ACC112 (cell line): ENCODE data around the gene NEURL1.

ENCODE experiments used
- H2AFZ ChIP-seq: fragments of 200-600 bp; sonication (generic); one replicate; pipeline ENCODE4 v1.6.0; 2017; ENCODE audit warnings: antibody characterized with exemption, low read length; ENCODE audit not compliant: unreplicated experiment
- H3K27ac ChIP-seq: fragments of 200-600 bp; sonication (generic); 2 replicates; pipeline ENCODE4 v1.5.1; 2014; ENCODE audit warnings: low read depth, mild to moderate bottlenecking, antibody characterized with exemption, low read length, moderate library complexity
- H3K27me3 ChIP-seq: fragments of 200-600 bp; sonication (generic); 2 replicates; pipeline ENCODE4 v1.6.1; 2014; ENCODE audit warnings: mild to moderate bottlenecking, antibody characterized with exemption, low read length, moderate library complexity, mixed read lengths; ENCODE audit not compliant: insufficient read depth
- H3K36me3 ChIP-seq: fragments of 200-600 bp; sonication (generic); 2 replicates; pipeline ENCODE4 v1.6.1; 2016; ENCODE audit warnings: mild to moderate bottlenecking, antibody characterized with exemption, low read length, moderate library complexity, mixed read lengths; ENCODE audit not compliant: insufficient read depth
- H3K4me1 ChIP-seq: fragments of 200-600 bp; sonication (generic); one replicate; pipeline ENCODE4 v1.6.1; 2016; ENCODE audit warnings: low read length, mixed read lengths; ENCODE audit not compliant: insufficient read depth, unreplicated experiment, control insufficient read depth
- H3K4me3 ChIP-seq: fragments of 200-600 bp; sonication (generic); 2 replicates; pipeline ENCODE4 v1.5.1; 2014; ENCODE audit warnings: mild to moderate bottlenecking, low read depth, low read length
- H3K79me2 ChIP-seq: fragments of 200-600 bp; sonication (generic); one replicate; pipeline ENCODE4 v1.6.0; 2016; ENCODE audit warnings: low read length; ENCODE audit not compliant: control insufficient read depth, unreplicated experiment, insufficient read depth

Gene NEURL1

GRCh38 chr10:103507235-103508191 lies 14.0 kb downstream of the NEURL1 start:
- peaks cover 22% of the 10 kb centered on the region for H3K27me3 ChIP-seq
- no peak overlapping the region for H3K27ac ChIP-seq
- H3K4me3 ChIP-seq, result no peak overlapping the region
- H3K36me3 ChIP-seq, result no peaks in the 10 kb centered on the region
- peaks cover 7% of the 10 kb centered on the region for H3K4me1 ChIP-seq
- no peak overlapping the region for H2AFZ ChIP-seq
- H3K79me2 ChIP-seq, result no peaks in the 10 kb centered on the region

DNA sequence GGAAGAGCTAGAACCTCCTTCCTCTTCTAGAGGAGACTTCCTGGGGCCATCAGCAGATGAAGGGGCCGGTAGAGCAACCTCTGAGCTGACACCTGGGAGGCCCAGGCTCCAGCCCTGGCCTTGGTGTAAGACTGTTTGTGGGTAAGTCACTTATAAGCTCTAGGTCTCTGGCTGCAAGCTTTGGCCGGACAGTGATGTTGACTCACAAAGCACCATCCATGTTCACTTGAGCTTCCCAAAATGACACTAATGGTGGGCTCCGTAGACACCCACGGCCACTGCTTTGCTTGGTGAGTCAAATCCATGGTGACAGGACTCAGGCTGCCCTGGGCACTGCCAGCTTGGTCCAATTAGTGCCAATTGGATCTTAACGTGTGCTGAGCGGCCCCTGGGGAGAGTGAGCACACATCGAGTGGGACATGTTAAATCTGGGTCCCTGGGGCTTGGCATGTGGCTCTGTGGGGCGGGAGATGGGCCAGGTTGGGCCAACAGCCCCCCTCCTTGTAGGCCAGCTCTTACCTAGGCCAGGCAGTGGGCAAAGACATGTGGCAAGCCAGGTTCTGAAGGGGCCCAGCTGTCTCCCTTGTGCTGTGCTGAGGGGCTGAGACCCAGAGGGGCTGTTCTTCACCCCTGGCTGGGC lies 16.7 kb downstream of the NEURL1 start:
- peaks cover 22% of the 10 kb centered on the region for H3K27me3 ChIP-seq
- no peak overlapping the region for H2AFZ ChIP-seq
- H3K36me3 ChIP-seq, result no peaks in the 10 kb centered on the region
- no peaks in the 10 kb centered on the region for H3K4me1 ChIP-seq
- no peak overlapping the region for H3K27ac ChIP-seq
- H3K79me2 ChIP-seq, result no peaks in the 10 kb centered on the region
- no peak overlapping the region for H3K4me3 ChIP-seq

DNA sequence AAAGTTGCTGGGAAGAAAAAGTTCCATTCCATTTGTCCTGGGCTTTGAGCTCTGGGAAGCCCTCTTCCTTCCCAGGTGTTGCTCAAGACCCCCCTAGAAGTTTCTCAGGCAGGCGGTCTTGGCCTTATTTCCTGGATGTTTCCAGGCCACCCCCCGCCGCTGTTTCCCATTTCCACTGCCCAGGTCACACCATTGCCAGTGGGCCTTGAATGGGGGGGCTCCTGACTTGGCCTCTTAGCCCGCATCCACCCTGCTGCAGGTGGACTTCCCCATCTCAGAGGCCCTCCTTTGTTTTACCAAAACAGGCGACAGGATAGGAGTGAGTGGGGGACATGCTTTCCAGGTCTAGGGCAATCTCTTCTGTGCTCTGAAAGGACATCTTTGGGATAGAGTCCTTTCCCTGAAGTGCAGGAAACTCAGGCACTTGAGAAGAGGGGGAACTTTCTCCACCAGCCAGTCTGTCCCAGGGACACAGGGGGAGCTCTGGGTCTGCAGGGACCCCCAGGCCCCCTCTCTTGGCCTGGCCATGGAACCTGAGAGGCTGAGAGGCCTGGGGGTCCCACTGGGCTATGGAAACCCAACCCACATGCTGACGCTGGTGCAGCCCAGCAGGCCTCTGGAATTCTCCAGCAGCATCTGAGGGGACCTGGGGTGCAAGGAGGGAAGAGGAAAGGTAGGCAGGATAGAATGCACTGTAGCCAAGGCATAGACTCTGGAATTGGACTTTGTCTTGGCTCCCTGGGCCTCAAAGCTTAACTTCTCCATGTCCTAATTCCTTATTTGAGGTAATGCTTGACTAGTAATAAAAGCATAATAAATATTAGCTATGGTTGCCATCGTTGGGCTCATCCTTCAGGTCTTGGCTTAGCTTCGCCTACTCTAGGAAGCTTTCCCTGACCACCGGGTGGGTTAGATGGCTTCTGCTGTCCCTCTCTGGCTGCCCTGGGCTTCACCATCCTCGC lies 17.6 kb downstream of the NEURL1 start:
- H3K4me3 ChIP-seq, result no peak overlapping the region
- H3K4me1 ChIP-seq, result no peaks in the 10 kb centered on the region
- H3K36me3 ChIP-seq, result no peaks in the 10 kb centered on the region
- H2AFZ ChIP-seq, result no peak overlapping the region
- no peak overlapping the region for H3K27ac ChIP-seq
- H3K79me2 ChIP-seq, result no peaks in the 10 kb centered on the region
- H3K27me3 ChIP-seq, result peaks cover 22% of the 10 kb centered on the region

DNA sequence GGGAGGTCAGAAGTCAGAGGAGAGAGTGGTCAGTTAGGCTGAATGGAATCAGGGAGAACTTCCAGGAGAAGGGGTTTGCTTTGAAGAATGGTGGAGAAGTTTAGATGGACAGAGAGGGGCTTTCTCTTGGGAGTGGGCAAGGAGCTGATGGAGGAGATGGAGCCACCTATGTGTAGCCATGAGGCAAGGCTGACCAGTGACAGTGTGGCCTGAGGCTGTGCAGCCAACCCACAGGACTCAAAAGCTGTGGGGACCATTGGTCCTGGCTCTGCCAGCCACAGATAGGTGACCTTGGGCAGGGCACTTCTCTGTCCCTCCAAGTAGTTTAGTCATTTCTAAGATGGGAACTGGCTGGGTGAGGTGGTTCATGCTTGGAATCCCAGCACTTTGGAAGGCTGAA lies 18.7 kb downstream of the NEURL1 start:
- Histone ChIP-seq H3K27ac (no peak overlapping the region), H3K36me3 (no peaks in the 10 kb centered on the region), H3K79me2 (no peaks in the 10 kb centered on the region), H3K27me3 (peaks cover 16% of the 10 kb centered on the region), H3K4me1 (no peaks in the 10 kb centered on the region), H2AFZ (no peak overlapping the region), H3K4me3 (no peak overlapping the region)

DNA sequence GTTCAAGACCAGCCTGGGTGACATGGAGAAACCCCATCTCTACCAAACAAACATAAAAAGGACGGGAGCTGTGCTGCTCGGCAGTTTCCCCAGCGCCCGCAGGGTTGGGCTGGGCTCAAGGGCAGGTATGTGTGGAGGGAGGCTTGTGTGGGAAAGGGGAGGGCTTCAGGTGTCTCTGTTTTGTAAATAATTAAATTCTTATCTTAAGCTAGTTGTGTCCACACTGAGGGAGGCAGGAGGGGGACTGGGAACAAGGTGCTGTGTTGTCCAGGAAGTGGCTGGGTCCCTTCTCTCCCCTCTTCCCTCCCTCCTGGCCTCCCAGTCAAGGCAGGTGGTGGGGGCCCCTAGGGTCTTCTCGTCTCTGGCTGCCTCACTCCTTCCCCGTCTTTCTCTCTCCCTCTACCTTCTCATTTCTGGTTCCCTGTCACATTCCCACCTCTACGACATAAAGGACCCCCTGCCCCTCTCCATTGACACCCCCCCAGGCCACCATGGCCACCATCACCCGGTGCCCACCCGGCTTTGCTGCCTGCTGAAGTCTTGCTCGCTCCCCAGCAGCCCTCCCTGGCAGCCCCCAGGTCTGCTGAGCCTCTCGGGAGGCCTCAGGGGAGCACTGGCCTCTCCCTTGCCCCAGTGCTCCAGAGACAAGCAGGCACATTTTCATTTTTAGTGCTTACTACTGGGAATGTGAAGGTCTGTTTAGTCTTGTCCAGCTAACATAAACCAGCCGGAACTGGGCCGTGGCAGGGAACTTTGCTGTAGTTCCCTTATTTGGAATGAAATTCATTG lies 19.3 kb downstream of the NEURL1 start:
- Histone ChIP-seq H3K4me1 (no peaks in the 10 kb centered on the region), H3K36me3 (no peaks in the 10 kb centered on the region), H2AFZ (no peak overlapping the region), H3K27ac (no peak overlapping the region), H3K4me3 (no peak overlapping the region), H3K79me2 (no peaks in the 10 kb centered on the region), H3K27me3 (peaks cover 10% of the 10 kb centered on the region; the same call in 1 of the 2 replicates)

- Histone ChIP-seq H2AFZ (no peak overlapping the region), H3K4me3 (no peak overlapping the region), H3K79me2 (no peaks in the 10 kb centered on the region), H3K27ac (no peak overlapping the region), H3K4me1 (no peaks in the 10 kb centered on the region), H3K36me3 (no peaks in the 10 kb centered on the region), H3K27me3 (peaks cover 3% of the 10 kb centered on the region; the same call in 1 of the 2 replicates)
Measured at GRCh38 chr10:103513380-103514060, 20.0 kb downstream of the NEURL1 start.

GRCh38 chr10:103514244-103514643 lies 20.7 kb downstream of the NEURL1 start:
- H3K79me2 ChIP-seq, result no peaks in the 10 kb centered on the region
- H3K27ac ChIP-seq, result no peak overlapping the region
- no peaks in the 10 kb centered on the region for H3K36me3 ChIP-seq
- H2AFZ ChIP-seq, result no peak overlapping the region
- H3K4me3 ChIP-seq, result no peak overlapping the region
- H3K4me1 ChIP-seq, result no peaks in the 10 kb centered on the region
- no peaks in the 10 kb centered on the region for H3K27me3 ChIP-seq

DNA sequence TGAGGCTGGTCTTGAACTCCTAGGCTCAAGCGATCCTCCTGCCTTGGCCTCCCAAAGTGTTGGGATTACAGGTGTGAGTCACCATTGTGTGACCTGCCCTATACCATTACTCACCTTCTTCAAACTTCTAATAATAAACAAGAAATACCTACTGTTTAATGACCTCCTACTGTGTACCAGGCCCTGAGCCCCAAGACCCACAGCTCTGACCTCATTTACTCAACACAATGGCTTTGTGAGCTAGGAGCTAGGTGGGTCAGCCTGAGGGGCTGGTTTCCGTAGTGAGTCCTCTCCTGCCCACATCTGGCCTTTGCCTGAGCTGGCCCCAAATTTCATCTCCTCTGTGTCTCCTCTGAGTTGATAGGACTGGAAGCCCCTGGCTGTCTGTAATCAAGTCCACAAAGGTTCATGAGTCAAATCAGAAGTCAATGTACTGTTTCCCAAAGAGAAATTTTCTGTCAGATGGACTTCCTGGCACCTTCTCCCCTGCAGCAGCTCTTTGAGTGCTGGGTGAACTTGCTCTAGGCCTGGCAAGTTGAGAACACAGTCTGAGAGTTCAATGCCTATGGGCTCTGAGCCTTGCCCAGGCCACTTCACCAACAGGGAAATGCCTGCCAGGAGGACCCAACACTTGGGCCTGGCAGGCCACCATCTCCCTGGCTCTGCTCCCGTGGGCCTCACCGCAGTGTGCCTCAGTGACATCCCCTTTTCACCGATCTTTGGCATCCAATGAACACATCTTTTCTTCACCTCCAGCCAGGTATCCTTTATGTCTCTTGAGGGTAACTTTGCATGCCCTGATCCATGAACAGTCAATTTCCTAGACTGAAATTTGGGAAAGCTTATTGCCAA lies 24.0 kb downstream of the NEURL1 start:
- Histone ChIP-seq H3K4me1 (no peaks in the 10 kb centered on the region), H3K27ac (no peak overlapping the region), H2AFZ (no peak overlapping the region), H3K4me3 (no peak overlapping the region), H3K27me3 (no peaks in the 10 kb centered on the region), H3K79me2 (no peaks in the 10 kb centered on the region), H3K36me3 (no peaks in the 10 kb centered on the region)

DNA sequence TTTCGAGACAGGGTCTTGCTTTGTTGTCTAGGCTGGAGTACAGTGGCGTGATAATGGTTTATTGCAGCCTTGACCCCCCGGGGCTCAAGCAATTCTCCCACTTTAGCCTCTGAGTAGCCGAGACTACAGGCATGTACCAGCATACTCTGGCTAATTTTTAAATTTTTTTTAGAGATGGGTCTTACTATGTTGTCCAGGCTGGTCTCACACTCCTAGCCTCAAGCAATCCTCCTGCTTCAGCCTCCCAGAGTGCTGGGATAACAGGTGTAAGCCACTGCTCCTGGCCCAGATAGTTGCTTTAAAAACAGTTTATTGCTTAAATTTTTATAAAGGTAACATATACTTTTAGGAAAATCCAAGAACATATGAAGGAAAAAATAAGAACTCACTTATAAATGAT lies 26.3 kb downstream of the NEURL1 start:
- Histone ChIP-seq H3K36me3 (no peaks in the 10 kb centered on the region), H3K4me3 (no peak overlapping the region), H3K27ac (no peak overlapping the region), H3K79me2 (no peaks in the 10 kb centered on the region), H2AFZ (no peak overlapping the region), H3K4me1 (no peaks in the 10 kb centered on the region), H3K27me3 (0 out of 2 replicates have a peak, but pooled peaks cover 3% of the 10 kb centered on the region)
